GM12801 (cell line): ENCODE data around the gene TRAK1.

Source experiments
- CTCF ChIP-seq: IDR thresholded peaks from one replicate; pipeline ENCODE4 v1.5.1; 2011; ENCODE audit warnings: control low read depth; ENCODE audit not compliant: insufficient read length; ENCODE audit errors: extremely low read depth

The TRAK1 gene

GRCh38 chr3:42192334-42193200 lies 101.4 kb downstream of the TRAK1 start:
- TF ChIP-seq CTCF = no peak

GRCh38 chr3:42194943-42195510 lies 103.9 kb downstream of the TRAK1 start:
- TF ChIP-seq CTCF = no peak

GRCh38 chr3:42195879-42196330 lies 104.7 kb downstream of the TRAK1 start:
- TF ChIP-seq CTCF = no peak

GRCh38 chr3:42198709-42199108 lies 107.6 kb downstream of the TRAK1 start:
- no peak for TF ChIP-seq CTCF

GRCh38 chr3:42202217-42202865 lies 111.2 kb downstream of the TRAK1 start:
- TF ChIP-seq CTCF = no peak

- TF ChIP-seq CTCF = no peak
These were observed 113.9 kb downstream of the TRAK1 start for GRCh38 chr3:42204867-42205599.
